Heart left ventricle (tissue), 16 donors: ENCODE results near the gene ACVR1. TPM values are rescaled to one million over a fixed set of nuclear protein-coding genes. Genes with fewer than 3 reads are reported as not detected.
"Not testable (repeated sequence)": the region's sequence is repeated elsewhere in the genome, so short reads cannot be mapped to it uniquely, and the experiment has no call there.

Source experiments
- ATAC-seq, 4 donors: fragments of 200-7000 bp; cut with Tn5 transposase; one replicate each; pipeline ENCODE4 v1.9.1; 2020 to 2022; ENCODE audit warnings: moderate library complexity in 4 of 4, mild to moderate bottlenecking in 3 of 4, moderate number of reproducible peaks in 1 of 4
- DNase-seq, 5 donors: peaks; one replicate each; pipeline ENCODE4 v3.0.0-alpha.2; 2020
- H3K27ac ChIP-seq, 12 donors: fragments of 200-600 bp; sonication (generic) in 4 of 12; one replicate each; pipeline versions ENCODE4 v1.5.0 to v1.8.0; 2016 to 2022; ENCODE audit warnings: mild to moderate bottlenecking in 2 of 12
- H3K27me3 ChIP-seq, 9 donors: fragments of 200-600 bp; sonication (generic) in 2 of 9; one replicate each; pipeline versions ENCODE4 v1.5.1 to v1.8.0; 2016 to 2022; ENCODE audit warnings: mild to moderate bottlenecking in 3 of 9
- H3K36me3 ChIP-seq, 9 donors: fragments of 200-600 bp; sonication (generic) in 2 of 9; one replicate each; pipeline versions ENCODE4 v1.5.0 to v1.8.0; 2018 to 2022; ENCODE audit warnings: mild to moderate bottlenecking in 2 of 9
- H3K4me1 ChIP-seq, 12 donors: fragments of 200-600 bp; sonication (generic) in 4 of 12; one replicate each; pipeline versions ENCODE4 v1.5.0 to v1.8.0; 2016 to 2022; ENCODE audit warnings: mild to moderate bottlenecking in 3 of 12
- H3K4me3 ChIP-seq, 12 donors: fragments of 200-600 bp; sonication (generic) in 4 of 12; one replicate each; pipeline versions ENCODE4 v1.5.0 to v1.8.0; 2017 to 2022; ENCODE audit warnings: mild to moderate bottlenecking in 9 of 12, moderate library complexity in 4 of 12
- H3K9me3 ChIP-seq, 12 donors: fragments of 200-600 bp; sonication (generic) in 4 of 12; one replicate each; pipeline versions ENCODE4 v1.5.0 to v1.8.0; 2016 to 2022; ENCODE audit warnings: mild to moderate bottlenecking in 1 of 12
- POLR2A ChIP-seq, 2 donors: fragments of 450-650 bp; IDR thresholded peaks; one replicate each; pipeline ENCODE4 v1.6.1; 2017; ENCODE audit warnings: antibody characterized with exemption in 2 of 2, mild to moderate bottlenecking in 2 of 2, moderate library complexity in 2 of 2
- WGBS, 4 donors: extraction: QIAGEN DNeasy Blood & Tissue Kit in 2 of 4; methylation state at CpG; one replicate each; pipeline versions ENCODE4 v1.1.5 to v1.1.7; 2013 to 2018; 5-methylcytosine and 5-hydroxymethylcytosine counted together
- intact Hi-C, 10 donors: fragments of 100-400 bp; cut with DNase I; formaldehyde crosslinking; loops; one replicate each; pipeline versions ENCODE4 v1.11.1 to v1.14.2; 2022
- polyA plus RNA-seq, 2 donors: library from polyadenylated mRNA; stranded (reverse); fragments of 200-250 nt; gene quantifications; one replicate each; pipeline ENCODE4 v1.2.3, GENCODE V29; 2013
- total RNA-seq, 9 donors: library from RNA; depleted of rRNA in 2 of 9; stranded (reverse); fragments of >200 nt in 2 of 9; fragmentation: NEBNext Ultra II Directional in 3 of 9; extraction: Animal tissue kit (Norgen Biotek cat#: 25700) in 3 of 9; gene quantifications; one replicate each; pipeline versions ENCODE4 v1.1.0 to v1.2.4, GENCODE V29; 2016 to 2023
- TF ChIP-seq, protein P1 (sequence below), 12 donors: fragments of 200-600 bp; sonication (generic) in 4 of 12; IDR thresholded peaks; one replicate each; pipeline versions ENCODE4 v1.5.0 to v1.8.0; 2018 to 2022; ENCODE audit warnings: antibody characterized with exemption in 12 of 12, mild to moderate bottlenecking in 5 of 12
- donor health status: ischemic (EF 13 %, LVEDD 7.1; RV severe dilation, severe dysfunction).
- donor health status: healthy with polysubstance abuse.
- donor health status: DM: no; HTN: yes; CAD: no.
- donor health status: DM: no; HTN: no; CAD: no.
- donor health status: ischemic (EF 25% LVEDD 6.9; RV normal size, moderate dysfunction).
- donor health status: ischemic (EF 25% LVEDD 5.7; RV mildly dilated, moderate dysfunction).
- donor health status: healthy.
- donor health status: DM: yes; HTN: yes; CAD: no.
- donor health status: ischemic (EF 35%, LVEDD 5.7; RV mildly dilated, moderate dysfunction).
- donor health status: nonischemic (EF 11% LVEDD 7.7; RV severe dilation, severe dysfunction).
- donor health status: DM: yes; HTN: yes; CAD: no.
- donor health status: PGD.
- donor health status: ischemic (EF 29% LVEDD 5.4; RV normal size, mild dysfunction).
- donor health status: nonischemic (EF 23%, LVEDD 6.1; RV moderate dilation, normal function).

ACVR1 gene
- total and polyA plus RNA-seq, 11 donors, result 5.6 to 37.6 (median 23.9) TPM

DNA sequence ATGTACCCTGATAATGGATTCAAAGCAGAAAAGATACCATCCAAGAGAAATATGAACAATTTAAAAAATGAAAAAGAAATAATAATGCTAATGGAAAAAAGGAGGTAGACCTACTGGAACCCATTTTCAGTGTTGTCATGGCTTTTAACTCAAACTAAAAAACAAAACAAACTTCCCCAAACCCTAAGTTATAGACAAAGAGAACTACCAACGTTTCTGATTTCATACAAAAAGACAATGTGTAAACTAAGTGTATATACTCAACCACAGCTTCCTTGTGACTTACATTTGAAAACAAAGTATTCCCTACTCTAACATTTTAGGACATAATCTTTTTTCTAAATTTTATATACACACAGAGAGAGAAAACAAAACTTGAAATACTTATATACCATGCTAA lies 45.9 kb downstream of the ACVR1 start:
- intact Hi-C loops, result loop anchor here in 1 of 10 donors (2.0 kb wide), 1 partner anchor 47 kb away; the partner anchor contains the start of gene ACVR1
- TF ChIP-seq, protein P1, sequence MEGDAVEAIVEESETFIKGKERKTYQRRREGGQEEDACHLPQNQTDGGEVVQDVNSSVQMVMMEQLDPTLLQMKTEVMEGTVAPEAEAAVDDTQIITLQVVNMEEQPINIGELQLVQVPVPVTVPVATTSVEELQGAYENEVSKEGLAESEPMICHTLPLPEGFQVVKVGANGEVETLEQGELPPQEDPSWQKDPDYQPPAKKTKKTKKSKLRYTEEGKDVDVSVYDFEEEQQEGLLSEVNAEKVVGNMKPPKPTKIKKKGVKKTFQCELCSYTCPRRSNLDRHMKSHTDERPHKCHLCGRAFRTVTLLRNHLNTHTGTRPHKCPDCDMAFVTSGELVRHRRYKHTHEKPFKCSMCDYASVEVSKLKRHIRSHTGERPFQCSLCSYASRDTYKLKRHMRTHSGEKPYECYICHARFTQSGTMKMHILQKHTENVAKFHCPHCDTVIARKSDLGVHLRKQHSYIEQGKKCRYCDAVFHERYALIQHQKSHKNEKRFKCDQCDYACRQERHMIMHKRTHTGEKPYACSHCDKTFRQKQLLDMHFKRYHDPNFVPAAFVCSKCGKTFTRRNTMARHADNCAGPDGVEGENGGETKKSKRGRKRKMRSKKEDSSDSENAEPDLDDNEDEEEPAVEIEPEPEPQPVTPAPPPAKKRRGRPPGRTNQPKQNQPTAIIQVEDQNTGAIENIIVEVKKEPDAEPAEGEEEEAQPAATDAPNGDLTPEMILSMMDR (IDR thresholded peaks at IDR 0.05), result no peak
- Histone ChIP-seq H3K4me3 (no peak overlapping the region), H3K36me3 (peaks cover 0 to 7% (median 0%) of the 10 kb centered on the region in 9 donors), H3K4me1 (peaks cover 5 to 34% (median 23%) of the 10 kb centered on the region in 12 donors), H3K27me3 (no peaks in the 10 kb centered on the region), H3K27ac (peak overlapping the region in 3 of 12 donors; percentile 67 to 78 (median 75)), H3K9me3 (no peaks in the 10 kb centered on the region)
- DNase-seq, result no peak
- WGBS, 4 donors, result 53 to 58% (median 55%) methylated on average over 1 of the region's 1 CpG
- no peak for ATAC-seq

DNA sequence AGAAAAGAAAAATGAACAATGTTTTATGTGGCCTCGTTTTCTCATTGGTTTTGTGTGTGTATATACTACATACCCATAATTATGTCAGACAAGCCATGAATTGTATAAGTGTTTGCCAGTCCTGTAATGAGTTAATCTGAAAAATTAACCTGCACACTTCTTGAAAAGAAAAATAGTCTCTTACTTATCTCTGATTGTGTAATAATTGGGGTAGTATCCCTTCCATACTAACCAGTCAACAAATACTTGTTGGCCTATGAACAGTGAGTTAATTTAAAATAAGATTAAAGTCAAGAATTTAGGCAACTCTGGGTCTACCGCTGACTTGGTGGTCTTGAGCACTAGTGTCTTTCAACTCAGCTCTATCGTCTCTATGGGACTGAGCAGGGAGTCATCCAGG lies 48.8 kb downstream of the ACVR1 start:
- no peak for DNase-seq
- ATAC-seq, result no peak
- intact Hi-C loops, result no loop called here
- Histone ChIP-seq H3K9me3 (no peaks in the 10 kb centered on the region), H3K27ac (no peak overlapping the region), H3K36me3 (peaks cover 0 to 11% (median 0%) of the 10 kb centered on the region in 9 donors), H3K4me3 (no peak overlapping the region), H3K4me1 (peaks cover 5 to 35% (median 24%) of the 10 kb centered on the region in 12 donors), H3K27me3 (no peaks in the 10 kb centered on the region)
- TF ChIP-seq POLR2A (IDR thresholded peaks at IDR 0.05), result no peak
- TF ChIP-seq, protein P1 (IDR thresholded peaks at IDR 0.05), result no peak
- WGBS, 4 donors, result 93 to 95% (median 94%) methylated on average over 3 of the region's 3 CpGs

GRCh38 chr2:157826644-157827043 lies 49.5 kb downstream of the ACVR1 start:
- H3K4me3 ChIP-seq, H3K27ac ChIP-seq, H3K27me3 ChIP-seq, intact Hi-C loops, ATAC-seq, H3K9me3 ChIP-seq, DNase-seq: not testable (repeated sequence)
- H3K36me3 ChIP-seq, result peaks cover 0 to 11% (median 0%) of the 10 kb centered on the region in 9 donors
- peaks cover 3 to 35% (median 24%) of the 10 kb centered on the region in 12 donors for H3K4me1 ChIP-seq

DNA sequence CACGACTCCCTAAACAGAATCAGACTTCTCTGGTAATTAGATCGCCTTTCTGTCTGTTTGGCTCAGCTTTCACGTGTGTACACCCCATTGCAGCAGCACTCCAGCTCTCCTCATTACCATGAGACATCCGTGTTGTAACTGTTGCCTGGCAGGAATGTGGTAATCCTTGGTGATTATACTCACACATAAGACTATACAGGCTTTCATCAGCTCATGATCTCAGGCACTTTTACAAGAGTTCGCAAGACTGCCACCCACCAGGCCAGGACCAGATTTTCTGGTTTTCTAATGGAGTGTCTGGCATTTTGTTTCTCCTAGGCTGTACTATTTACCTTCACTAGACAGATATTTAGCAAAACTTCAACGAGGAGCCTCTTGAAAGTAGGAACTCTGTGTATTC lies 50.2 kb downstream of the ACVR1 start:
- intact Hi-C loops, result no loop called here
- no peak overlapping the region for H3K27ac ChIP-seq
- TF ChIP-seq, protein P1 (IDR thresholded peaks at IDR 0.05), result no peak
- TF ChIP-seq POLR2A (IDR thresholded peaks at IDR 0.05), result no peak
- H3K4me3 ChIP-seq, result no peak overlapping the region
- 71 to 83% (median 83%) methylated on average over 6 of the region's 6 CpGs for WGBS, 4 donors
- H3K27me3 ChIP-seq, result no peaks in the 10 kb centered on the region
- H3K36me3 ChIP-seq, result peaks cover 0 to 11% (median 0%) of the 10 kb centered on the region in 9 donors
- ATAC-seq, result peak in 1 of 4 donors; percentile 37
- peaks cover 0 to 35% (median 18%) of the 10 kb centered on the region in 12 donors for H3K4me1 ChIP-seq
- no peaks in the 10 kb centered on the region for H3K9me3 ChIP-seq
- no peak for DNase-seq

DNA sequence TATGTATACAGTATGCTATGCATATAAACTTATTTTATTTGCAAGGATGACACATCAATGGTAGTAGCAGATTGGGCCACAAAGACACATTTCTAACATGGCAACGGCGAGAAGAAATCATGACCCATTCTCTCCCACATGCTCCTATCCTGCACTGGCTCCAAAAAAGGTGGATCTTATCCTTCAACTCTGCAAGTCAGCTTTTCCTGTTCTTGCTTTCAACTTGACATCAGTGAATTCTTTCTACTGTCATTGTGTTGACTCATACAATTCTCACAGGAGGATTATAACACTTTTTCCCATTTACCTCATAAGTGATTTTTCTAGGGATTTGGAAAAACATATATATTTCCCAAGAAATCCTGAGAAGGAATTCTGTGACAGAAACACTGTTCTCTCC lies 53.1 kb downstream of the ACVR1 start:
- no peak for ATAC-seq
- peaks cover 0 to 42% (median 11%) of the 10 kb centered on the region in 12 donors for H3K4me1 ChIP-seq
- no peak overlapping the region for H3K4me3 ChIP-seq

More for the DNA sequence above, 53.1 kb downstream of the ACVR1 start:
- no peak overlapping the region for H3K27ac ChIP-seq
- no peaks in the 10 kb centered on the region for H3K9me3 ChIP-seq
- no peak for DNase-seq
- intact Hi-C loops, result no loop called here
- WGBS, 4 donors, result 73 to 85% (median 79%) methylated on average over 2 of the region's 2 CpGs
- H3K27me3 ChIP-seq, result no peaks in the 10 kb centered on the region
- no peak for TF ChIP-seq POLR2A (IDR thresholded peaks at IDR 0.05)
- TF ChIP-seq, protein P1 (IDR thresholded peaks at IDR 0.05), result no peak
- H3K36me3 ChIP-seq, result peaks cover 0 to 18% (median 5%) of the 10 kb centered on the region in 9 donors
